ENCODE data around the gene PVALEF. TPM values are rescaled to one million over a fixed set of nuclear protein-coding genes. Genes with fewer than 3 reads are reported as not detected.

Gene PVALEF
- total and polyA plus RNA-seq, 2 of the 8 experiments (the other 6 are each of a cell fraction or from before 2014, with no cell fraction given), result 0.03 TPM; not detected in 1

- Histone ChIP-seq H3K23me2 (ENCODE audit: low read depth, low read length) (peaks cover 3% of the 10 kb centered on the region; the same call in 1 of the 2 replicates), H3K14ac (ENCODE audit: insufficient read length) (no peak overlapping the region), H3K4me3 (ENCODE audit: extremely low read depth in 1 of 4, insufficient read depth in 2 of 4, low read depth in 3 of 4, low read length in 4 of 4) (no peak overlapping the region), H2BK120ac (replicated peaks; ENCODE audit: low read depth, low read length) (no peak overlapping the region), H3K9ac (replicated peaks in 1 of 4; ENCODE audit: extremely low read depth in 1 of 4, low read depth in 3 of 4, low read length in 3 of 4) (no peak overlapping the region), H3K18ac (ENCODE audit: extremely low read depth, low read length) (no peak overlapping the region), H3K27me3 (replicated peaks in 1 of 4; ENCODE audit: control insufficient read depth in 3 of 4, extremely low read depth in 1 of 4, insufficient read depth in 3 of 4, low read length in 3 of 4) (no peaks in the 10 kb centered on the region), H4K20me1 (replicated peaks in 1 of 2; ENCODE audit: control insufficient read depth in 1 of 2, insufficient read depth in 2 of 2, low read length in 2 of 2) (peaks cover 0 to 12% of the 10 kb centered on the region in 2 experiments), H2BK12ac (ENCODE audit: low read depth, low read length) (no peak overlapping the region), H3K9me3 (ENCODE audit: insufficient read depth in 2 of 2, low read depth in 1 of 2, low read length in 1 of 2) (no peaks in the 10 kb centered on the region), H2AK5ac (ENCODE audit: low read depth, low read length) (no peak overlapping the region), H3K4me2 (ENCODE audit: insufficient read depth in 1 of 2, low read depth in 2 of 2, low read length in 2 of 2) (no peak overlapping the region), H2BK15ac (ENCODE audit: low read length) (no peak overlapping the region), H3K4ac (replicated peaks; ENCODE audit: insufficient read length, low read depth, low read length) (no peak overlapping the region), H3K4me1 (replicated peaks in 1 of 4; ENCODE audit: control insufficient read depth in 3 of 4, insufficient read depth in 4 of 4, low read length in 3 of 4) (no peaks in the 10 kb centered on the region; a peak in 1 of 7 replicates), H3K36me3 (ENCODE audit: control insufficient read depth in 2 of 4, insufficient read depth in 4 of 4, low read length in 3 of 4) (peaks cover 0 to 10% (median 4%) of the 10 kb centered on the region in 4 experiments; a peak in 4 of 8 replicates), H3K79me2 (ENCODE audit: control insufficient read depth in 1 of 2, insufficient read depth in 2 of 2, low read length in 2 of 2) (no peaks in the 10 kb centered on the region), H4K8ac (ENCODE audit: extremely low read depth, insufficient read depth, low read length) (no peak overlapping the region; the same call in 1 of the 2 replicates), H4K91ac (replicated peaks; ENCODE audit: insufficient read length, low read length) (no peak overlapping the region), H2BK20ac (ENCODE audit: low read length) (no peak overlapping the region), H3K56ac (replicated peaks; ENCODE audit: insufficient read length, low read depth, low read length) (no peak overlapping the region), H4K5ac (ENCODE audit: insufficient read length, low read depth, low read length) (no peak overlapping the region), H3K27ac (ENCODE audit: low read depth, low read length) (no peak overlapping the region), H2AFZ (ENCODE audit: low read length) (no peak overlapping the region), H3K23ac (ENCODE audit: insufficient read length) (no peak overlapping the region), H2BK5ac (ENCODE audit: low read depth, low read length) (no peak overlapping the region), H3K79me1 (ENCODE audit: low read depth, low read length) (no peaks in the 10 kb centered on the region)
- WGBS, 2 experiments (ENCODE audit: extremely low coverage in 1 of 2, insufficient coverage in 1 of 2, insufficient read length in 1 of 2, insufficient replicate concordance in 2 of 2, low coverage in 1 of 2, low lambda C conversion rate in 2 of 2, missing lambda C conversion rate in 1 of 2), result 90% methylated on average over 10 of the region's 20 CpGs; no CpG with 5 or more reads in 1 of the 2 experiments
- ChIA-PET POLR2A (ENCODE audit: partially characterized antibody) (interaction anchor here (0.7 to 1.0 kb wide), 2 partner anchors 18 kb away, joined by 3 read pairs; no protein-coding TSS in a partner anchor), CTCF (ENCODE audit: partially characterized antibody) (interaction anchor here (0.9 to 2.1 kb wide), 8 partner anchors 10 to 82 kb away, joined by 3 to 7 read pairs (median 4); no protein-coding TSS in a partner anchor)
- FAIRE-seq (no peak), DNase-seq (ENCODE audit: low read depth in 1 of 2, low spot score in 2 of 2) (no peak)
- TF ChIP-seq EGR1 (IDR thresholded peaks at IDR 0.05; ENCODE audit: borderline replicate concordance, low read depth, low read length) (no peak), SRF (IDR thresholded peaks at IDR 0.05; ENCODE audit: low read depth, low read length) (no peak), TEAD4 (IDR thresholded peaks at IDR 0.05; ENCODE audit: low read depth, low read length) (no peak), BACH1 (IDR thresholded peaks at IDR 0.05; ENCODE audit: low read length) (no peak), KDM1A (IDR thresholded peaks at IDR 0.05; ENCODE audit: borderline replicate concordance, low read length) (no peak), POU5F1 (IDR thresholded peaks at IDR 0.05; ENCODE audit: low read depth, low read length) (no peak)
Measured at GRCh38 chr17:81203136-81203535, 37.8 kb downstream of the PVALEF start.
